HG02852 (cell line): Measurements from ENCODE around the gene CRTC2.

Experiments used
- ATAC-seq: cut with Tn5 transposase; IDR thresholded peaks from one replicate; pipeline ENCODE4 v1.9.1; 2021; ENCODE audit warnings: mild to moderate bottlenecking, moderate library complexity; ENCODE audit not compliant: unreplicated experiment

The CRTC2 gene

GRCh38 chr1:153976819-153977249 lies 18.4 kb upstream of the CRTC2 start:
- ATAC-seq, result peak; percentile 23

GRCh38 chr1:153973525-153973924 lies 15.1 kb upstream of the CRTC2 start:
- ATAC-seq, result no peak

- ATAC-seq, result no peak
Observed at GRCh38 chr1:153973071-153973470, 14.7 kb upstream of the CRTC2 start.

- ATAC-seq, result no peak
Observed at GRCh38 chr1:153970346-153970745, 11.9 kb upstream of the CRTC2 start.

- no peak for ATAC-seq
Observed at GRCh38 chr1:153968972-153969371, 10.6 kb upstream of the CRTC2 start.

- ATAC-seq, result no peak
Observed at GRCh38 chr1:153968408-153968807, 10.0 kb upstream of the CRTC2 start.

- no peak for ATAC-seq
Observed at GRCh38 chr1:153968000-153968363, 9.6 kb upstream of the CRTC2 start.

- peak; percentile 66 for ATAC-seq
Observed at GRCh38 chr1:153967107-153967999, 8.9 kb upstream of the CRTC2 start, which contains the start of gene CREB3L4. Gene CREB3L4, plus strand, starts transcription at chr1:153967902. Its CDS starts 624 bp downstream, at chr1:153968526.

- ATAC-seq, result peak; percentile 5
Observed at GRCh38 chr1:153963850-153964331, 5.5 kb upstream of the CRTC2 start.

- peak; percentile 51 for ATAC-seq
Observed at GRCh38 chr1:153963030-153963849, 4.8 kb upstream of the CRTC2 start, which contains the start of gene SLC39A1. Gene SLC39A1, minus strand, starts transcription at chr1:153963537. Its CDS starts 822 bp downstream, at chr1:153962715.

- no peak for ATAC-seq
Observed at GRCh38 chr1:153962088-153963029, 3.9 kb upstream of the CRTC2 start.

- ATAC-seq, result no peak
Observed at GRCh38 chr1:153961421-153961820, 3.0 kb upstream of the CRTC2 start.

GRCh38 chr1:153960206-153960605 lies 1.8 kb upstream of the CRTC2 start:
- ATAC-seq, result no peak

- no peak for ATAC-seq
Observed at GRCh38 chr1:153959454-153959853, 1.0 kb upstream of the CRTC2 start.

- no peak for ATAC-seq
Observed at GRCh38 chr1:153958961-153959260, 499 bp upstream of the CRTC2 start.

GRCh38 chr1:153957744-153958110 lies 685 bp downstream of the CRTC2 start:
- ATAC-seq, result peak; percentile 15

- no peak for ATAC-seq
Observed at GRCh38 chr1:153956997-153957715, 1.3 kb downstream of the CRTC2 start.

- no peak for ATAC-seq
Observed at GRCh38 chr1:153954826-153955225, 3.6 kb downstream of the CRTC2 start.

GRCh38 chr1:153953859-153954365 lies 4.5 kb downstream of the CRTC2 start:
- ATAC-seq, result no peak

- ATAC-seq, result no peak
Observed at GRCh38 chr1:153951801-153952200, 6.6 kb downstream of the CRTC2 start.
